Measurements from ENCODE around the gene WAC.

The WAC gene

DNA sequence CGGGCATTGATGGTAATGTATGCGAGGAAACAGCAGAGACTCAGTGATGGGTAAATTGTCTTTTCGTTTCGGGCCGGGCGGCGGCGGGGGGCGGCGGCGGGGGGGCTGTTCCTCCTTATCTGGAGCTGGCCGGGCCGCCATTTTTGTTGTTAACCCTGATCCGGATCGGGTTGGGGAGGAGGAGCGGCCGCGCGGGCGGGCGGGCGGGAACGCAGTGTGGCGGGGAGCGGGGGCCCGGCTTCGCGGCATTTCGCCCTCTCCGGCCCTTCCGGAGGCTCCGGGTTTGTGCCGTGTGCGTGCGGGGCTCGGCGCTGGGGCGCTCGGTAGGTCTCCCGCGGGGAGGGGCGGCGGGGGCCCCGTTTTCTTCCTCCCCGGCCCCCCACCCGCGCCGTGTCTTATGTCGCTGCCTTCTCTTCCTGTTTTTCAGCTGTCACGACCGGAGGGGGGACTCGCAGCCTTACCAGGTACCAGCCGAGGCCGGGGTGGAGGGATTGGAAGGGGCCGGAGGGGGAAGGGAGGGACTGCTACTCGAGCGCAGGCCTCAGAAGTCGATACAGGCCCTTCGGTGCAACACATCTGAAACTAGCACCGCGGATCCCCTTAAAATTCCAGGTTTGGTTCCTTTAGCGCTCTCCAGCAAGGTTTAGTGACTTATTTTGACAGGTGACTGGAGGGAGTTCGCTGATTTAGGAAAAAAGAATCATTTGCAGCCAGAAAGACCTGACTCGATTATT is 820 bp downstream of the WAC start:
- DNase-seq, result peak; percentile 64

DNA sequence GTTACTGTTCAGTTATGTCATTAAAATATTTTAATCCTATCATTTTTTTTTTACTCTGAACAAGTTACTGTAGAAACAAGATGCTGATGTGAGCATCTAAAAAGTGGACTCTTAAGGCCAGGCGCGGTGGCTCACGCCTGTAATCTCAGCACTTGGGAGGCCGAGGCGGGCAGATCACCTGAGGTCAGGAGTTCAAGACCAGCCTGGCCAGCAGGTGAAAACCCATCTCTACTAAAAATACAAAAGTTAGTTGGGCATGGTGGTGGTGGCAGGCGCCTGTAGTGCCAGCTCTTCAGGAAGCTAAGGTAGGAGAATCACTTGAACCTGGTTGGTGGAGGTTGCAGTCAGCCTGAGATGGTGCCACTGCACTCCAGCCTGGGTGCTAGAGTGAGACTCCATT is 2.9 kb downstream of the WAC start:
- DNase-seq, result no peak

DNA sequence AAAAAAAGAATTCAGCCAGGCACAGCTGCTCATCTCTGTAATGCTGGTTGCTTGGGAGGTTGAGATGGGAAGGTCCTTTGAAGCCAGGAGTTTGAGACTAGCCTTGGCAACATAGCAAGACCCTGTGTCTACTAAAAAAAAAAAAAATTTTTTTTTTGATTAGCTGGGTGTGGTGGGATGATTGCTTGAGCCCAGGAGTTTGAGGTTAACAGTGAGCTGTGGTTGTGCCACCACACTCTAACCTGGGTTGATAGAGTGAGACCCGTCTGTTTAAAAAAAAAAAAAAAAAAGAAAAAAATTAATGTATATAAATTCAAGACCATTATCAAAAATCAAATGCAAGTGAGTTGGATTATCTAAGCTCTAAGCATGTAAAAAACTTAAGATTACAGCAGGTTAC is 5.7 kb downstream of the WAC start:
- no peak for DNase-seq

DNA sequence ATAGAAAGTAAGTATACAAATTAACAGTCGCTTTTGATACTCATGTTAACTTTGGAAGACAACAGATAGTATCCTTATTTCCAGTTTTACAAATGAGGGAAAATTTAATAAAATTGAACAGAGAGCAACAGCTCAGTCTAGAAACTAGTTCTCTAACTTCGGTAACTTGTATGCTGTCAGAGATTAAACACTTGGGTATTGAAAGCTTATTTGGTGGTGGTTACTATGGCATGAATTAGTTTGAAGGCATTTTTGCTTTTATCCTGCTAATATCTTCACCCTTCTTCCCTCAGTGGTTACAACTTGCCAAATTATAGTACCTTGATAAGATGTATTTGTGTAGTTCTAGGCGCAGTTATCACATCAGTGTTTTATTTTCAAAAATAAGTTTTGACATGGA is 7.2 kb downstream of the WAC start:
- no peak for DNase-seq

DNA sequence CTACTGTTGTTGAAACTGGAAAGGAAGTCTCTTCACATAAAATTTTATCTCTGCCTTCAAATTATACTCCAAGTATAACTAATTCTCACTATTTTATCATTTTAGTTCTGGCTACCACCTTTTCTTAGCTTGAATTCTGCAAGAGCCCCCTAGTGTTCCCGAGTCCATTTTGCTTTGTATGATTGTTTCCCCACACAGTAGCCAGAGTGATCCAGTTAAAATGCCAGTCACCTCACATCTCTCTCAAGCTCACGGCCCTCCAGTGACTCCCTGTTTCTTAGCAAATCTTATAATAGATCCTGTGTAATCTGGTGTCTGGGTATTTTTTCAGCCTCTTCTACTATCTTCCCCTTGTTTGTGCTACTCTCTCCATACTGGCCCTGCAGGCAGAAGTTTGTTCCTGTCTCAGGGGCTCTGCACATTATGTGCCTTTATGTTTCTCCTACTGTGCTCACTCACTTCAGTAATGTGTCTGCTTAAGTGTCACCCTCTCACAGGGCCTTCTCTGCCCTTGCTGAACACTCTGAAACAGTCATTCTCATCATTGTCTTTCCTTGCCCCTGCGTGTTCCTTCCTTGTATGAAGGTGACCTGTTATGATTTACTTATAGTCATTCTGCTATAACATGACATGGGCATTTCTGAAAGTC is 8.9 kb downstream of the WAC start:
- no peak for DNase-seq

DNA sequence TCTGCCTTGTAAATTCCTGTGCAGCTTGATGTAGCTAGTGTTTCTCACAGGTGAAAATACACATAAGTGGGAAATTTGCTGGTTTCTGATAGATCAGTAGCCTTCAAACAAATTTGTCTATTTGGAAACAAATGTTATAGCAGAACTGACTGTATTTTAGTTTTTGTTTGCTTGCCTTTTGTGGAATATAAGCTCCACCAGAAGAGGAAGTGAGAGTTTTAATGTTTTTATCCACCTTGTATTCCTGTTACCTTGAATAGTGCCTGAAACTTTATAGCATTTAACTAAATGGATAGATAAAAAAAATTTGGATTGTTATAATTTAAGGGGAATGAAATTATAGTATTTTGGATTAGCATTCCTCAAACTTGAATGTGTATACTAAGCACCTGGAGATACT is 9.8 kb downstream of the WAC start:
- DNase-seq, result no peak

DNA sequence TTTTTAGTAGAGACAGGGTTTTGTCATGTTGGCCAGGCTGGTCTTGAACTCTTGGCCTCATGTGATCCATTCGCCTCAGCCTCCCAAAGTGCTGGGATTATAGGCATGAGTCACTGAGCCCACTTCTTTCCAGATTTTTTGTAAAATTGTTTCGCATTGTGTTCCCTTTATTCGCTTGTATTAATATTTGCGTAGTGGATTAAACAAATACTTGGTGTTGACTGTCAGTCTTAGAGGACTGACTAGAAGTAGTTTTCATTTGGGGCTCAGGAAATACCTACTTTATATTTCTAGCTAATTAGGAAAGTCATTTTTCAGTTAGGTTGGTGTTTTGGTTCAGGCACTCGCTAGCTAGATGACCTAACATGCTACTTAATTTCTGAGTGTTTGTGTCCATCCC is 11.1 kb downstream of the WAC start:
- no peak for DNase-seq

DNA sequence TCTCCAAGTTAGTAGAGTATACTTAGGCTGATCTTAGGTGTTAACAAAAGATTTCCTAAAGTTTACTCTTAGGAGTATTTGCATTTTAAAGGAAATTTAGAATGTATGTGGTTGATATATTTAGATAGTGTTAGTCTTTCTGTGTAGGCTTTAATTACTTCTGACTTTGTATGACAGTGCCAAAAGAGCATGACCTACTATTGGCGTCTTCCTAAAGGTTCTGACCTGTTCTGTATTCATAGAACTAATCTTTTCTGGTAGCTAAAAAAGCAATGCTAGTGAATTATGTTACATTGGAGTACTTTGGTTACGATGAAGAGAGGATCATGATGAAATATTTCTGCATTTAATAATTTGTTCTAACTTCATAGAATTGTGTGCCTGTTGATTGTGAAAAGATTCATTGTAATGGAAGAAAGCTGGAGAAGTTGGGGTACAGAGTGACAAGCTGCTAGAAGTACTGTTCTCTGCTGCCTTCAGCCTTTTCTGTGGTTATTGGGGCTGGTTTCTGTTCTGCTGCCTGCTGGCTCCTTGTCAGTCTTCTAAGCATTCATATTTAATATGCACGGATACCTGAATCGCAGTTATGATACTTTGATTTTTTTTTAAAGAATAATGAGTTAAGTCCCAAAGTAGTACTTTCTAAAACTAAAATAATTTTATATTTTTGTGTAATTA is 13.2 kb downstream of the WAC start:
- no peak for DNase-seq

DNA sequence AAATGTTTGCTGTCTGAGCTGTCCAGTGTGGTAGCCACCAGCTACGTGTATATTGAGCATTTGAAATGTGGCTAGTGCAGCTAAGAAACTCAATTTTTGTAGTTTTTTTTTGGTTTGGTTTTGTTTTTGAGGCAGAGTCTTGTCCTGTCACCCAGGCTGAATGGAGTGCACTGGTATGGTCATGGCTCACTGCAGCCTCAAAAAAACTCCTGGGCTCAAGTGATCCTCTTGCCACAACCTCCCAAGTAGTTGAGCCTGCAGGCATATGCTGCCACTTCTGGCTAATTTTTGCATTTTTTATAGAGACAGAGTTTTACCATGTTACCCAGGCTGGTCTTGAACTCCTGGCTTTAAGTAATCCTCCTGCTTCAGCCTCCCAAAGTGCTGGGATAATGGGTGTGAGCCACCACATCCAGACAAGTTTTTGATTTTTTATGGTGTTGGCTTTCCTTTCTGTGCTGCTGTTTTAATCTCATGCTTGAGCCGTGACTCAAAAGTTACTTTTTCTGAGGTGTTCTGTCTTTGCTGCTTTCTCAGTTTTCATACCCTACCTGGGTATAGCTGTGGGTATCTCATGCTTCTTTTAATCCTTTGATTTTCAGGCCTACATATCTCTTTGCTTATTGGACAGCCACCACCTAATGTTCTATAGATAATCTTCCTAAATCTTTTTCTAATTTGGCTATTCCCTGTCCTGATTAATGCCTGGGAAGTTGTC is 16.0 kb downstream of the WAC start:
- no peak for DNase-seq

DNA sequence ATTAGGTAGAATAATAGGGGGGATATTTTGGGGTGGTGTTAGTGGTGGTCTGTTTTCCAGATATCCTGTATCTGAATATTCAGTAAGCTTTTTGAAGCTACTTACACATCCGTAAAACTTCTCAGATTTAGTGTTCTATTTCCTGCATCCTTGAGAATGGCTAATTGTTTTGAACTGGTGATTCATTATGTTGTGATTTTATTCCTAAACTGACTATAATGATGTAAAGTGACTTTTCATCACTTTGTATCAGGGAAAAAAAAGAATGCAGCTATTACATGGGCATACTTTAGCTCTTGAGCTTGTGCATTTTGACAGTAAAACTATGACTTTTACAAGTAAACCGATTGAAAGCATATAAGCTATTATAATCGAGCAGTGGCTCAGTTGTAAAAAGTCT is 18.2 kb downstream of the WAC start:
- no peak for DNase-seq

DNA sequence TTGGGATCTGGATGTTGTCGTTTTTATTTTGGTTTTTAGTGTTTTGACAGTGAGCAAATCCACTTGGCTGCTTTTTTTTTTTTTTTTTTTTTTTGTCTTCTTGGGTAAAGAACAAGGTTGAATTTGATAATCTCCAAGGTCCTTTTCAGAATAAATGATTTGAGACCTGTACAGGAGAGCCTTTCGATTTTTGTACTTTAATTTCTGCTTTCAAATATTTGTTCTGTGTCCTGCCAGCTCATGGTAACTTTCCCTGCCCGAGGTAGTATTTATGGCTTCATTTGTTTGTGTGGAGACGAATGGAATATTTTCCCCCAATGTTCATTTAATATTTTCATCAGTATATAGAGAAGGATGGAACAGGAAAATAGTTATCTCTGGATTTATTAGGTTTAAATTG is 19.9 kb downstream of the WAC start:
- no peak for DNase-seq

DNA sequence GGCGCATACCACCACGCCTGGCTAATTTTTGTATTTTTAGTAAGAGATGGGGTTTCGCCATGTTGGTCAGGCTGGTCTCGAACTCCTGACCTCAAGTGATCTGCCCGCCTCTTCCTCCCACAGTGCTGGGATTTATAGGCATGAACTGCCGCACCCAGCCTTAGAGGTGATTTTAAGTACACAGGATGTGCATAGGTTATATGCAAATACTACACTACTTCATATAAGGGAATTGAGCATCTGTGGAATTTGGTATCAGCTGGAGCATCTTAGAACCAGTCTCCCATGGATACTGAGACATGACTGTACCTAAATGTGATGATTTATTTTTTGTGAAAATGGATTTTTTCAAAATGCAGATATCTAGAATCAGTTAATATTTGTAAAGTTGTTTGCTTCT is 21.1 kb downstream of the WAC start:
- DNase-seq, result no peak

DNA sequence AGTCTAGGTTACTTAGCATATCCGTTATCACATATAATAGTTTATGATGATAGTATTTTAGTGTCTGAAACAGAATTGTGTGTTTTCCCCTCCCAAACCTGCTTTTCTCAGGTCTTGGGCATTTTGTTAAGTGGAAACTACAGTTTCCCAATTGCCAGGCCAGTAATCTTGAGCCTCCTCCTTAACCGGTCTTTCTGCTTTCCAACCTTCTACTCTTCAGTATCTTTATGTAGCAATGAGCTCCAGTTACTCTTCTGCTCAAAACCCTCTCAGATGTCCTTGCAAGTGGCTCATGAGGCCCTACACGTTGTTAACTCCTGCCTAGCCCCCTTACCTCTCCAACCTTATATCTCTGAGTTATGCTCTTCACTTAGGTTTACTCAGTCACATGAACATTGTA is 22.0 kb downstream of the WAC start:
- DNase-seq, result no peak

DNA sequence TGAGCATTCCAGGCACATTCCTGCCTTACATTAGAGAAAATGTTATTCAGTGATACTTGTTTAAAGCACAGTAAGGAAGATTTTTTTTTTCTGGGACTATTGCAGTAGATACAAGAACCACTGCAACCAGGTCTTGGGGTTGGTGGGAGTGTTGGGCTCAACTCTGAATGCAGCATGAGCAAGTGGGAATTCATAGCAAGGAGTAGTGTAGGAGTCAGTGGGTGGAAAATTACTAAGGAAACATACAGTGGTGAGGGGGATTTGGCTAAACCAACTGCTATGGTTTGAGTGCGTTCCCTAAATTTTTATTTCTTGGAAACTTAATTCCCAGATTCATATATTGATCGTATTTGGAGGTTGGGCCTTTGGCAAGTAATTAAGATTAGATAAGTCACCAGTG is 22.4 kb downstream of the WAC start:
- DNase-seq, result no peak

DNA sequence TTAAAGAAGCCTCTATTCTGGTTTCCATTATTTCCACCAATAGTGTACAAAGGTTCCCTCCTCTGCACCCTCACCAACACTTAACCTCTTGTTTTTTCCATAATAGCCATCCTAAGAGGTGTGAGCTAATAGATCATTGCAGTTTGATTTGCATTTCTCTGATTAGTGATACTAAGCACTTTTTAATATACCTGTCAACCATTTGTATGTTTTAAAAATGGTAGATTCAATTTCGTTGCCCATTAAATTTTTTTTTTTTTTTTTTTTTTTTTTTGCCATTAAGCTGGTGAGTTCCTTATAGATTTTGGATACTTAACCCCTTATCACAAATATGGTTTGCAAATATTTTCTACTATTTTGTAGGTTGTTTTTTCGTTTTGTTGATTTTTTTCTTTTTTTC is 23.2 kb downstream of the WAC start:
- DNase-seq, result no peak

DNA sequence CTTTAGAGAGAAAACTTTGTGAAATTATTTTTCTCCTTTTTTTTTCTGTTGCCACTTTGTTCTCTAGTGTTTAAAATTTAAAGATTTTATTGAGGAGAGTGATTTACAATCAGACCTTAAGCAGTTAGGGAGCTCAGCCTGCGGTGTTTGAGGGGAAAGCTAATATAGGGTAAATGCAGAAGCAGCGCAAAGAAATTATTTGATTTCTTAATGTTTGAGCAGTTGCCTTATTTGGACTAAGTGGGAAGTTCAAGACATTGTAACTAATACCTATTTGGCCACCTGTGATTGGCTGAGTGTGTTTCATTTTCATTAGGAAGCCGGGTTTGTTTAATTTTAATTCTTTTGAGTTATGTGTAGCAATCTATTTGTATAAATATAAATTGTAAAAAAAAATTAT is 25.3 kb downstream of the WAC start:
- no peak for DNase-seq

DNA sequence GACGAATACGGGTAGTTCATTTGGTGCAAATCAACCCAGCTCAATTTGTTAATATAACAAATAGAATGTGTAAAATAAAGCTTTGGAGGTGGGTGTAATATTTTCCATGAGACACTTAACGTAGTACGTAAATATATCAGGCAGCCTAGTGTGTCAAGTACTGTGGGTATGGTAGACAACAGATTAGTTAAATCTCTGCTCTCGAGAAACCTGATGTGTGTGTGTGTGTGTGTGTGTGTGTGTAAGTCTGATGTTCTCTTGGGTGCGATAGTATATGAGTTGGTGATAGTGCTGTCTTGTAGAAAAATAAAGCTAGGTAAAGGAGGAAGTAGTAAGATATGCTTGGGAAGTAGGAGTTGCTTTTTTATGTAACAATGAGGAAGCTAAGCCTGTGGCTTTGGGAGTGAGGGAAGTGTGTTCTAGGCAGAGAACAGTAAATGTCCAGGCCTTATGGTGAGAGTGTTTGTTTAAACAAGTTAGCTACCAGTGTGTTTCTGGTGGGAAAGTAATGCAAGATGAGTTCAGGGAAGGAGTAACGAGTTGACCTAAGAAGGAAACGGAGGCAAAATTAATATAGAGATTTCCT is 26.1 kb downstream of the WAC start:
- DNase-seq, result no peak

DNA sequence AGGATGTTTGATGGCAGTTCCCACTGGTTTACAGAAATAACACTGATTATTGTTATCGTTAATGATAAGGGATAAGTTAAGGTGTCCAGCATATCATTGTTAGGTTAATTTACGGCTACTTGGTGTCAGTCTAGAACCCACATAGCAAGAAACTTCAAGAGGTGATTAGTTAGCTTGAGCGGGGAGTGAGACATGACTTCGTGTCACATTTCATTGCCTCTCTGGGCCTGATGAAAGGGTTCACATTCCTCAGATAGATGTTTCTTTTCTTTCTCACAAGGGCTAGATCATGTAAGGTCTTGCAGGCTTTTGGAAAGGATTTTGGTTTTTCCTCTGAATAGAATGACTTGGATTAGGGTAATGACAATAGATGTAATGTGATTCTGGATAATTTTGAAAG is 26.7 kb downstream of the WAC start:
- no peak for DNase-seq

DNA sequence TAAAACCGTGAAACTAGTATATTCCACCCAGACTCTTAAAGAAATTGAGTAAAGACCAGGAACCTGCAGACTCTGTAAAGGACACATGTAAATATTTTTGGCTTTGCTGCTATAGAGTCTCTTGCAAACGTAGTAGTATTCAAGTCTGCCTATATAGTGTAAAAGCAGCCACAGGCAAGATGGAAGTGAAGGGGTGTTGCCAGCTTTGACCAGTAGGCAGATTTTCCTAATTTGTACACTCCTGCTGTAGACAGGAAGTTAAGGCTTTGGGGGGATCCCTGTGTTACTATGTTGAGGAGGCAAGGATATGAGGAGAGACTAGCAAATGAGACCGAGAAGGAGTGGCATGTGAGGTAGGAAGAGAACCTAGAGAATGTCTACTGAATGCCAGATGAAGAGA is 27.7 kb downstream of the WAC start:
- DNase-seq, result no peak

DNA sequence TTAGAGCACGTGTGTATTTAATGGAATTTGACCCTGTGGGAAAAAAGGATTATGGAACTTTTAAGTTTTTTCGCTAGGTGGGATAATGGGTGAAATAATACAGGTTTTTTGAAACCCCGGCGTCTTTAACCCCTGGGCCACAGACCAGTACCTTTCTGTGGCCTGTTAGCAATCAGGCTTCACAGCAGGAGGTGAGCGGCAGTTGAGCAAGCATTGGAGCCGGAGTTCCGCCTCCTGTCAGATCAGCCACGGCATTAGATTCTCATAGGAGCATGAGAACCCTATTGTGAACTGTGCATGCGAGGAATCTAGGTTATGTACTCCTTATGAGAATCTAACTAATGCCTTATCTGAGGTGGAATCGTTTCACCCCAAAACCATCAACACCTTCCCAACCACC is 28.6 kb downstream of the WAC start:
- no peak for DNase-seq

DNA sequence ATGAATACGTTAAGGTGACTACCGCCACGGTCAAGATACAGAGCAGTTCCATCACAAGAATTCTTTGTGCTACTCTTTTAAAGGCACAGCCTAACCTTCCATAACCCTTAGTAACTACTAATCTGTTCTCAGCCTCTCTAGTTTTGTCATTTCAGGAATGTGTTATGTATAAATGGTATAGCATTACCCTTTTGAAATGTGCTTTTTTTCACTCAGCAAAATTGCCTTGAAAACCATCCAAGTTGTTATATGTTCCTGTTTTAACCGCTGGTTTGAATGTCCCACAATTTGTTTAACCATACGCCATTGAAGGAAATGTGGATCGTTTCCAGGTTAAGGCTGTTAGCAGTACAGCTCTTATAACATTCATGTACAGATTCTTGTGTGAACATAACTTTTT is 32.0 kb downstream of the WAC start:
- DNase-seq, result no peak

DNA sequence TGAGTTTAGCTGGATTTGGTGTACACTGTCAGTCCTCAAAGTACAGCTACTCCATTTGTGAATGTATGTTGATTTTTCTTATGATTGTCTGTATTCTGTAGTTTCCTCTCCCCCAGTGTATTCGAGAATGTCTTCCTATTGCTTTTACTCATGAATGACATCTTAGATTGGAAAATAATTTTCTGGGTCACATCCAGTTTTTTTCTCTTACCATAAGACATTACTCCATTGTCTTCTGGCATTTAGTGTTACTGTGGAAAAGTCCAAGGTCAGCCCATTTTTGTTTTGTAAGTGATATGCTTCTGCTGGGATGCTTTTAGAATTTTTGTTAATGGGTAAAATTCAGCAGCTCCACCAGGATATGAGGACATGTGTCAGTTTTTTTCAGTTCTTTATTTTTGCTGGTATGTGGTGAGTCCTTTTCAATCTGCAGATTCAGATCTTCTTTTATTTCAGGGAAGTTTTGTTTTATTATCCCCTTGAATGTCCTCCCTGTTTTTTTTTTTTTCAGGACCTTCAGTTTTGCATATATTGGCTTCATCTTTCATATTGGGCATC is 33.6 kb downstream of the WAC start:
- DNase-seq, result no peak
